Suprapubic skin (tissue), 4 donors: ENCODE data around the gene WDFY4. TPM values are rescaled to one million over a fixed set of nuclear protein-coding genes. Genes with fewer than 3 reads are reported as not detected.

Source experiments
- DNase-seq, 2 donors: peaks; one replicate each; pipeline ENCODE4 v3.0.0-alpha.2; 2019; ENCODE audit warnings: low spot score in 2 of 2
- H3K27ac ChIP-seq: fragments of 200-600 bp; sonication (generic); one replicate; pipeline ENCODE4 v1.5.1; 2019
- H3K27me3 ChIP-seq: fragments of 200-600 bp; sonication (generic); one replicate; pipeline ENCODE4 v1.5.1; 2019
- H3K36me3 ChIP-seq: fragments of 200-600 bp; sonication (generic); one replicate; pipeline ENCODE4 v1.5.1; 2019
- H3K4me1 ChIP-seq: fragments of 200-600 bp; sonication (generic); one replicate; pipeline ENCODE4 v1.5.1; 2019
- H3K4me3 ChIP-seq: fragments of 200-600 bp; sonication (generic); one replicate; pipeline ENCODE4 v1.5.1; 2019; ENCODE audit warnings: mild to moderate bottlenecking
- H3K9me3 ChIP-seq: fragments of 200-600 bp; sonication (generic); one replicate; pipeline ENCODE4 v1.5.1; 2019
- CTCF ChIP-seq, 2 donors: fragments of 200-600 bp in 1 of 2; fragments of 450-650 bp in 1 of 2; sonication (generic) in 1 of 2; IDR thresholded peaks; one replicate each; pipeline ENCODE4 v1.5.1; 2016 to 2019; ENCODE audit warnings: antibody characterized with exemption in 2 of 2, mild to moderate bottlenecking in 1 of 2, moderate library complexity in 1 of 2
- EP300 ChIP-seq: sonication (generic); formaldehyde crosslinking; IDR thresholded peaks from one replicate; pipeline ENCODE4 v1.6.1; 2017; ENCODE audit warnings: antibody characterized with exemption
- POLR2A ChIP-seq, 2 donors: fragments of 450-650 bp; IDR thresholded peaks; one replicate each; pipeline ENCODE4 v1.6.1; 2017; ENCODE audit warnings: antibody characterized with exemption in 2 of 2, mild to moderate bottlenecking in 2 of 2, moderate library complexity in 2 of 2
- POLR2AphosphoS5 ChIP-seq, 3 donors: sonication (generic); formaldehyde crosslinking; IDR thresholded peaks; one replicate each; pipeline ENCODE4 v1.6.1; 2017; ENCODE audit warnings: antibody characterized with exemption in 3 of 3
- WGBS: methylation state at CpG from one replicate; pipeline ENCODE4 v1.1.5; 2018; 5-methylcytosine and 5-hydroxymethylcytosine counted together
- total RNA-seq, 4 donors: library from RNA; depleted of rRNA; stranded (reverse); fragments of >200 nt; gene quantifications; one replicate each; pipeline ENCODE4 v1.1.0, GENCODE V29; 2016

Gene WDFY4
- total RNA-seq, 4 donors from 2014 or later = 0.57 to 2.9 (median 1.0) TPM

GRCh38 chr10:48711830-48712229 is 27.2 kb downstream of the WDFY4 start:
- H3K9me3 ChIP-seq = no peaks in the 10 kb centered on the region
- H3K4me3 ChIP-seq = no peak overlapping the region
- H3K27me3 ChIP-seq = no peaks in the 10 kb centered on the region
- TF ChIP-seq POLR2AphosphoS5 (IDR thresholded peaks at IDR 0.05) = no peak
- no peak for TF ChIP-seq EP300
- TF ChIP-seq POLR2A (IDR thresholded peaks at IDR 0.05) = no peak
- TF ChIP-seq CTCF (IDR thresholded peaks at IDR 0.05) = no peak
- no peaks in the 10 kb centered on the region for H3K4me1 ChIP-seq
- DNase-seq = no peak
- no peaks in the 10 kb centered on the region for H3K36me3 ChIP-seq
- 80% methylated on average over 3 of the region's 3 CpGs for WGBS
- H3K27ac ChIP-seq = no peak overlapping the region

GRCh38 chr10:48714088-48714487 is 29.4 kb downstream of the WDFY4 start:
- H3K36me3 ChIP-seq = no peaks in the 10 kb centered on the region
- H3K4me3 ChIP-seq = no peak overlapping the region
- H3K4me1 ChIP-seq = no peaks in the 10 kb centered on the region
- H3K27me3 ChIP-seq = no peaks in the 10 kb centered on the region
- no peaks in the 10 kb centered on the region for H3K9me3 ChIP-seq
- no peak for DNase-seq
- H3K27ac ChIP-seq = no peak overlapping the region
- TF ChIP-seq CTCF (IDR thresholded peaks at IDR 0.05) = no peak
- TF ChIP-seq POLR2AphosphoS5 (IDR thresholded peaks at IDR 0.05) = no peak
- TF ChIP-seq EP300 = no peak
- TF ChIP-seq POLR2A (IDR thresholded peaks at IDR 0.05) = no peak

- TF ChIP-seq POLR2A (IDR thresholded peaks at IDR 0.05) = no peak
- TF ChIP-seq POLR2AphosphoS5 (IDR thresholded peaks at IDR 0.05) = no peak
- no peak for TF ChIP-seq CTCF (IDR thresholded peaks at IDR 0.05)
- no peak for TF ChIP-seq EP300
- no peak overlapping the region for H3K4me3 ChIP-seq
- no peak for DNase-seq
- no peaks in the 10 kb centered on the region for H3K36me3 ChIP-seq
- WGBS = 68% methylated on average over 4 of the region's 4 CpGs
- H3K4me1 ChIP-seq = no peaks in the 10 kb centered on the region
- no peaks in the 10 kb centered on the region for H3K27me3 ChIP-seq
- no peak overlapping the region for H3K27ac ChIP-seq
- no peaks in the 10 kb centered on the region for H3K9me3 ChIP-seq
Observed at GRCh38 chr10:48716416-48716815, 31.7 kb downstream of the WDFY4 start.

GRCh38 chr10:48720611-48721010 is 35.9 kb downstream of the WDFY4 start:
- Histone ChIP-seq H3K27ac (no peak overlapping the region), H3K4me3 (no peak overlapping the region), H3K36me3 (no peaks in the 10 kb centered on the region), H3K4me1 (no peaks in the 10 kb centered on the region), H3K27me3 (peaks cover 3% of the 10 kb centered on the region), H3K9me3 (no peaks in the 10 kb centered on the region)
- TF ChIP-seq POLR2AphosphoS5 (IDR thresholded peaks at IDR 0.05) = no peak
- TF ChIP-seq EP300 = no peak
- no peak for TF ChIP-seq POLR2A (IDR thresholded peaks at IDR 0.05)
- no peak for TF ChIP-seq CTCF (IDR thresholded peaks at IDR 0.05)
- DNase-seq = no peak
- WGBS = 81% methylated on average over 5 of the region's 5 CpGs

- DNase-seq = no peak
- Histone ChIP-seq H3K27me3 (peaks cover 3% of the 10 kb centered on the region), H3K4me1 (no peaks in the 10 kb centered on the region), H3K36me3 (no peaks in the 10 kb centered on the region), H3K9me3 (no peaks in the 10 kb centered on the region), H3K27ac (no peak overlapping the region), H3K4me3 (no peak overlapping the region)
- TF ChIP-seq POLR2AphosphoS5 (IDR thresholded peaks at IDR 0.05) (no peak), EP300 (no peak), CTCF (IDR thresholded peaks at IDR 0.05) (no peak), POLR2A (IDR thresholded peaks at IDR 0.05) (no peak)
- WGBS = 76% methylated on average over 11 of the region's 11 CpGs
Observed at GRCh38 chr10:48722153-48723145, 37.8 kb downstream of the WDFY4 start.
